ENCODE data around the gene SNAPC5. TPM values are rescaled to one million over a fixed set of nuclear protein-coding genes. Genes with fewer than 3 reads are reported as not detected.

Gene SNAPC5
- 5.3 and 17.6 TPM in 2 replicates for total RNA-seq (2014; rRNA removed; shearing (Covaris generic))
- polyA plus RNA-seq (2016; fragmentation: Nextera tagmentation; extraction: Ambion mirVana) = 22.0 and 23.2 TPM in 2 replicates

GRCh38 chr15:66497502-66498455 lies at the start of gene SNAPC5:
Gene SNAPC5, minus strand, starts transcription at chr15:66497762. Its CDS starts 31 bp downstream, at chr15:66497731.
- peak; percentile 98 for DNase-seq
- H3K79me2 ChIP-seq (ENCODE audit: insufficient read depth) = peaks cover 51% of the 10 kb centered on the region
- 0 out of 2 replicates have a peak, but pooled peaks cover 8% of the 10 kb centered on the region for H4K20me1 ChIP-seq (ENCODE audit: insufficient read depth)
- H3K27ac ChIP-seq = peak within 1 kb of the TSS; percentile 55
- peak within 1 kb of the TSS; percentile 86 for H2AFZ ChIP-seq
- H3K4me3 ChIP-seq = peak within 1 kb of the TSS; percentile 99
- in situ Hi-C loops (cut with MboI) = no loop called here
- H3K4me2 ChIP-seq (ENCODE audit: unreplicated experiment) = peak within 1 kb of the TSS; percentile 99
- WGBS, 2 experiments (ENCODE audit: low coverage in 1 of 2, low lambda C conversion rate in 2 of 2, missing lambda C conversion rate in 2 of 2) = 5% methylated on average over 43 of the region's 43 CpGs
- no peaks in the 10 kb centered on the region for H3K9me2 ChIP-seq (ENCODE audit: insufficient read depth)
- peak within 1 kb of the TSS; percentile 90 for H3K9ac ChIP-seq
- peaks cover 61% of the 10 kb centered on the region for H3F3A ChIP-seq (ENCODE audit: insufficient read depth)
- peaks cover 10% of the 10 kb centered on the region for H3K4me1 ChIP-seq (ENCODE audit: insufficient read depth)
- H3K36me3 ChIP-seq (ENCODE audit: low read depth) = peaks cover 65% of the 10 kb centered on the region
- TF ChIP-seq EZH2 (IDR thresholded peaks at IDR 0.05; ENCODE audit: insufficient read depth, poor library complexity, severe bottlenecking) = no peak
- no peak for TF ChIP-seq EZH2phosphoT487 (IDR thresholded peaks at IDR 0.05; ENCODE audit: insufficient read depth, low read depth)
- H3K9me3 ChIP-seq (ENCODE audit: low read depth) = no peaks in the 10 kb centered on the region
- no peaks in the 10 kb centered on the region for H3K27me3 ChIP-seq (replicated peaks; ENCODE audit: insufficient read depth)

- no peaks in the 10 kb centered on the region for H3K79me2 ChIP-seq (ENCODE audit: insufficient read depth)
- WGBS, 2 experiments (ENCODE audit: low coverage in 1 of 2, low lambda C conversion rate in 2 of 2, missing lambda C conversion rate in 2 of 2) = 100% methylated on average over 1 of the region's 1 CpG
- H3K4me1 ChIP-seq (ENCODE audit: insufficient read depth) = no peaks in the 10 kb centered on the region
- no peaks in the 10 kb centered on the region for H3F3A ChIP-seq (ENCODE audit: insufficient read depth)
- no peak for TF ChIP-seq EZH2phosphoT487 (IDR thresholded peaks at IDR 0.05; ENCODE audit: insufficient read depth, low read depth)
- TF ChIP-seq EZH2 (IDR thresholded peaks at IDR 0.05; ENCODE audit: insufficient read depth, poor library complexity, severe bottlenecking) = no peak
- peaks cover 14% of the 10 kb centered on the region for H3K36me3 ChIP-seq (ENCODE audit: low read depth)
- in situ Hi-C loops (cut with MboI) = no loop called here
- no peaks in the 10 kb centered on the region for H3K9me3 ChIP-seq (ENCODE audit: low read depth)
- DNase-seq = no peak
- H3K27me3 ChIP-seq (replicated peaks; ENCODE audit: insufficient read depth) = no peaks in the 10 kb centered on the region
- no peak overlapping the region for H2AFZ ChIP-seq
- no peak overlapping the region for H3K4me2 ChIP-seq (ENCODE audit: unreplicated experiment)
- no peak overlapping the region for H3K4me3 ChIP-seq
- H3K9me2 ChIP-seq (ENCODE audit: insufficient read depth) = no peaks in the 10 kb centered on the region
- H3K27ac ChIP-seq = no peak overlapping the region
- no peaks in the 10 kb centered on the region for H4K20me1 ChIP-seq (ENCODE audit: insufficient read depth)
- no peak overlapping the region for H3K9ac ChIP-seq
Measured at GRCh38 chr15:66545255-66545654, 47.7 kb upstream of the SNAPC5 start.

GRCh38 chr15:66542896-66543295 lies 45.3 kb upstream of the SNAPC5 start:
- no peaks in the 10 kb centered on the region for H3K4me1 ChIP-seq (ENCODE audit: insufficient read depth)
- H3K9me3 ChIP-seq (ENCODE audit: low read depth) = no peaks in the 10 kb centered on the region
- no peak overlapping the region for H3K4me3 ChIP-seq
- no peaks in the 10 kb centered on the region for H3K9me2 ChIP-seq (ENCODE audit: insufficient read depth)
- no peaks in the 10 kb centered on the region for H3K27me3 ChIP-seq (replicated peaks; ENCODE audit: insufficient read depth)
- H3K79me2 ChIP-seq (ENCODE audit: insufficient read depth) = no peaks in the 10 kb centered on the region
- TF ChIP-seq EZH2 (IDR thresholded peaks at IDR 0.05; ENCODE audit: insufficient read depth, poor library complexity, severe bottlenecking) (no peak), EZH2phosphoT487 (IDR thresholded peaks at IDR 0.05; ENCODE audit: insufficient read depth, low read depth) (no peak)
- DNase-seq = no peak
- H2AFZ ChIP-seq = no peak overlapping the region
- no peaks in the 10 kb centered on the region for H3F3A ChIP-seq (ENCODE audit: insufficient read depth)
- in situ Hi-C loops (cut with MboI) = no loop called here
- 97 to 98% methylated on average over 4 of the region's 4 CpGs for WGBS, 2 experiments (ENCODE audit: low coverage in 1 of 2, low lambda C conversion rate in 2 of 2, missing lambda C conversion rate in 2 of 2)
- no peak overlapping the region for H3K4me2 ChIP-seq (ENCODE audit: unreplicated experiment)
- no peaks in the 10 kb centered on the region for H4K20me1 ChIP-seq (ENCODE audit: insufficient read depth)
- peaks cover 11% of the 10 kb centered on the region for H3K36me3 ChIP-seq (ENCODE audit: low read depth)
- H3K9ac ChIP-seq = no peak overlapping the region
- H3K27ac ChIP-seq = no peak overlapping the region

- Histone ChIP-seq H3K79me2 (ENCODE audit: insufficient read depth) (no peaks in the 10 kb centered on the region), H3K36me3 (ENCODE audit: low read depth) (peaks cover 3% of the 10 kb centered on the region), H3K4me2 (ENCODE audit: unreplicated experiment) (no peak overlapping the region), H3K9ac (no peak overlapping the region), H3K4me3 (no peak overlapping the region), H3K4me1 (ENCODE audit: insufficient read depth) (no peaks in the 10 kb centered on the region), H2AFZ (no peak overlapping the region), H4K20me1 (ENCODE audit: insufficient read depth) (no peaks in the 10 kb centered on the region), H3K27me3 (replicated peaks; ENCODE audit: insufficient read depth) (no peaks in the 10 kb centered on the region), H3K9me3 (ENCODE audit: low read depth) (no peaks in the 10 kb centered on the region), H3K27ac (no peak overlapping the region), H3F3A (ENCODE audit: insufficient read depth) (no peaks in the 10 kb centered on the region), H3K9me2 (ENCODE audit: insufficient read depth) (no peaks in the 10 kb centered on the region)
- 91 to 96% methylated on average over 9 of the region's 9 CpGs for WGBS, 2 experiments (ENCODE audit: low coverage in 1 of 2, low lambda C conversion rate in 2 of 2, missing lambda C conversion rate in 2 of 2)
- in situ Hi-C loops (cut with MboI) = no loop called here
- DNase-seq = no peak
- no peak for TF ChIP-seq EZH2phosphoT487 (IDR thresholded peaks at IDR 0.05; ENCODE audit: insufficient read depth, low read depth)
- no peak for TF ChIP-seq EZH2 (IDR thresholded peaks at IDR 0.05; ENCODE audit: insufficient read depth, poor library complexity, severe bottlenecking)
Measured at GRCh38 chr15:66535056-66535455, 37.5 kb upstream of the SNAPC5 start.
